Fibroblast of the aortic adventitia (primary cell): ENCODE results near the gene GFI1B. TPM values are rescaled to one million over a fixed set of nuclear protein-coding genes. Genes with fewer than 3 reads are reported as not detected.

Source experiments
- DNase-seq: peaks from one replicate; pipeline ENCODE4 v3.0.0-alpha.2; 2010; ENCODE audit warnings: low read depth
- H3K4me3 ChIP-seq: 2 replicates; pipeline ENCODE4 v1.5.1; 2011; ENCODE audit warnings: low read depth, mild to moderate bottlenecking, control low read depth, low read length, moderate library complexity
- CTCF ChIP-seq: IDR thresholded peaks from 2 replicates; pipeline ENCODE4 v1.5.1; 2011; ENCODE audit warnings: mild to moderate bottlenecking, low read length, control low read depth, inconsistent platforms; ENCODE audit not compliant: insufficient read depth
- total RNA-seq: library from RNA; depleted of rRNA; stranded (reverse); fragments of >200 nt; gene quantifications from 2 replicates; pipeline ENCODE4 v1.2.3, GENCODE V29; 2012; ENCODE audit warnings: low replicate concordance

GFI1B gene
- total RNA-seq, 1 donor, result not detected

GRCh38 chr9:132980157-132980556 lies 1.7 kb downstream of the GFI1B start:
- no peak for TF ChIP-seq CTCF
- DNase-seq, result no peak

GRCh38 chr9:132982458-132982857 lies 4.0 kb downstream of the GFI1B start:
- DNase-seq, result no peak
- TF ChIP-seq CTCF, result no peak
- no peak overlapping the region for H3K4me3 ChIP-seq

More at GRCh38 chr9:132980157-132980556, 1.7 kb downstream of the GFI1B start:
- no peak overlapping the region for H3K4me3 ChIP-seq

DNA sequence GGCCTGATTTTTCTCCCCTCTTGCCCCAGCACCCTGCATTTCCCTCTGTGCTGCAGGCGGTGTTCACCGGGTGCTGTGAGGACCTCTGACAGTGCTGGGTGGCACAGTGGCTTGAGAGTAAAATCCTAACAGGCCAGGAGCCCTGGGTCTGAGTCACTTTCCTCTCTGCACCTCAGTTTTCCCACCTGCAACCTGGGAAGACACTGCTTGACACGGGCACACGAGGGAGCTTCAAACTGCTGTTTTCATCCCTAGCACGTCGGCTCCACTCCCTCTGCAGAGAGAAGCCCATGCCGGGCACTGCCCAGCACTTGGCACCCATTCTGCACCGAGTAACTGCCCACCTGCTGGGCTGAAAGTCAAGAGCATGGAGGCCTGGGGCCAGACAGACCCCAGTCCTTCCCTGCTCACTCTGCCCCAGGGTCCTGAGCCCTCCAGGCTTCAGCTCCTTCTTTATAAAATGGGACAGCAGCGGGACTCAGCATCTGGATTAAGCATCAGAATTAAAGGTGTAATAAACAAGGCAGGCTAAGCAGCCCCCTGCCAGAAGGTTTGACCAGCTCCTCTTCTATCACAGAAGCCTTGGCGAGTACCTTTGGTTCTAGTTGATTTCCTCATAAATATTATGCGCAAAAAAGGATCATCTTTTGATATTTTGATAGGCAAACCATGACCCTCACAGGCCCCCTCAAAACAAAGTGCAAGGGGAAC lies 5.2 kb downstream of the GFI1B start:
- DNase-seq, result no peak
- H3K4me3 ChIP-seq, result no peak overlapping the region
- no peak for TF ChIP-seq CTCF

DNA sequence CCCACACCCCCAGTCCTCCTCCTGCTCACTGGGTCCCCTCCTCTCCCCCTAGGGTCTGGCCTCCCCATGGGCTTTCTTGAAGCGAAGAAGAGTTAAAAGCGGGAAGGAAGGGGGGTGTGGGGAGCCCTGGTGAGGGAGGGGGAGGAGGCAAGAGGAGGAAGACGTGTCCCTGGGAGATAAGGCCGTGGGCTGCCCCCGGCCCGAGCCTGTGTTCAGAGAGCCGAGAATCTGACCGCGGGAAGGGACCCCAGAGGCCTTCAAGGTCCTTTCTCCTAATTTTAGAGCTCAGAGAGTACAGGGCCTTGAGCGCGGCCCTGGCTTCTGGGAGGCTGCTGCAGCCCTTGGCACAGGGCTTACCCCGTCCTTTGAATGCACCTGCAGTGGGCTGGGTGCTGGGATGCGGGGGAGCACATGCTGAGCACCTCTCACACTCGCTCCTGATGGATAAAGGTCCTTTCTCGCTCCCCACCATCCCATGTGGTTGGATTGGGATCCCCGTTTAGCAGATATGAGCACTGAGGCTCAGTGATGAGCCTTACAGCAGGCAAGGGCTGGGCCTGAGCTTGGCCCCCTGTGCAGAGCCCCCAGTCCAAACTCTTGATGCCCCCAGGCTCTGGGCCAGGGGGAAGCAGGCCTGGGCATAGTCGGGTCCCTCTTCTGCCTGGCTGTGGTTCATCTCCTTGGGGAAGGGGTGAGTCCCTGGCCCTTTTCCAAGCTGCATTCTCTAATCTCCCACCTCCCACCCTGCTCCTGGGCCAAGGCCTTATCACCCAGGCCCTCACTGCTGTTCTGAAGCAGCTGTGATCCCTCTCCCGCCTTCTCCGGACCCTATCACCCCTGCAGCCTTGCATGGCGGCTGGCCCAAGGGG lies 5.9 kb downstream of the GFI1B start:
- no peak for TF ChIP-seq CTCF
- no peak overlapping the region for H3K4me3 ChIP-seq
- no peak for DNase-seq

- no peak for TF ChIP-seq CTCF
- DNase-seq, result no peak
- no peak overlapping the region for H3K4me3 ChIP-seq
These were observed 6.5 kb downstream of the GFI1B start for GRCh38 chr9:132985071-132985350.

GRCh38 chr9:132985489-132985888 lies 7.0 kb downstream of the GFI1B start:
- no peak for DNase-seq
- no peak overlapping the region for H3K4me3 ChIP-seq
- TF ChIP-seq CTCF, result no peak

GRCh38 chr9:132986114-132986513 lies 7.6 kb downstream of the GFI1B start:
- no peak for DNase-seq
- TF ChIP-seq CTCF, result no peak
- no peak overlapping the region for H3K4me3 ChIP-seq
